Activated effector memory CD4-positive, alpha-beta T cell treated with anti-CD3 and anti-CD28 coated beads, Interleukin-2, amount 50 U/mL, for 16 hours (primary cell): ENCODE measurements around the gene TCFL5.

ENCODE experiments used
- DNase-seq: peaks from one replicate; pipeline ENCODE4 v3.0.0-alpha.2; 2020

Gene TCFL5

GRCh38 chr20:62861726-62862336 is at the start of gene TCFL5:
TSS of gene TCFL5 (minus strand) at chr20:62861822. CDS start at chr20:62861670, 152 bp downstream.
- DNase-seq = peak; percentile 98

GRCh38 chr20:62910777-62911497 is 49.3 kb upstream of the TCFL5 start:
- DNase-seq = no peak

GRCh38 chr20:62910217-62910766 is 48.7 kb upstream of the TCFL5 start:
- no peak for DNase-seq

- no peak for DNase-seq
Measured at GRCh38 chr20:62908971-62909791, 47.6 kb upstream of the TCFL5 start.

- no peak for DNase-seq
Measured at GRCh38 chr20:62907384-62908317, 46.0 kb upstream of the TCFL5 start.

GRCh38 chr20:62906647-62907375 is 45.2 kb upstream of the TCFL5 start:
- no peak for DNase-seq

- no peak for DNase-seq
Measured at GRCh38 chr20:62906209-62906608, 44.6 kb upstream of the TCFL5 start.

- no peak for DNase-seq
Measured at GRCh38 chr20:62905536-62906117, 44.0 kb upstream of the TCFL5 start.

- DNase-seq = no peak
Measured at GRCh38 chr20:62902926-62903615, 41.4 kb upstream of the TCFL5 start.

GRCh38 chr20:62901891-62902290 is 40.3 kb upstream of the TCFL5 start:
- no peak for DNase-seq

GRCh38 chr20:62900692-62901584 is 39.3 kb upstream of the TCFL5 start:
- no peak for DNase-seq

- peak; percentile 90 for DNase-seq
Measured at GRCh38 chr20:62900052-62900691, 38.5 kb upstream of the TCFL5 start.

GRCh38 chr20:62899633-62900051 is 38.0 kb upstream of the TCFL5 start:
- DNase-seq = no peak

- DNase-seq = no peak
Measured at GRCh38 chr20:62898970-62899632, 37.5 kb upstream of the TCFL5 start.

- no peak for DNase-seq
Measured at GRCh38 chr20:62898093-62898964, 36.7 kb upstream of the TCFL5 start.

- DNase-seq = no peak
Measured at GRCh38 chr20:62897666-62898065, 36.0 kb upstream of the TCFL5 start.

- no peak for DNase-seq
Measured at GRCh38 chr20:62896526-62896925, 34.9 kb upstream of the TCFL5 start.
